ENCODE data around the gene TEAD4. TPM values are rescaled to one million over a fixed set of nuclear protein-coding genes. Genes with fewer than 3 reads are reported as not detected.
"Not testable (repeated sequence)": the region's sequence is repeated elsewhere in the genome, so short reads cannot be mapped to it uniquely, and the experiment has no call there.

TEAD4 gene
- total RNA-seq, 1 experiment from 2014 or later = 47.7 TPM

GRCh38 chr12:3061059-3061458, 101.9 kb downstream of the TEAD4 start:
- no peak for TF ChIP-seq CTCF (conservative IDR thresholded peaks at IDR 0.05)
- TF ChIP-seq EZH2 (IDR thresholded peaks at IDR 0.05; ENCODE audit: low read depth) = no peak
- BruUV-seq (replicated peaks) = no TSS peak
- peaks cover 59% of the 10 kb centered on the region for H3K27me3 ChIP-seq (ENCODE audit: insufficient read depth, low read depth)
- H4K20me1 ChIP-seq (ENCODE audit: insufficient read depth) = no peaks in the 10 kb centered on the region
- H3K4me3 ChIP-seq = no peak overlapping the region
- H3F3A ChIP-seq (ENCODE audit: insufficient read depth, low read depth) = no peaks in the 10 kb centered on the region
- peaks cover 10% of the 10 kb centered on the region for H3K4me1 ChIP-seq (replicated peaks; ENCODE audit: insufficient read depth)
- H3K27ac ChIP-seq = no peak overlapping the region
- ChIA-PET CTCF (no interaction called here), POLR2A (ENCODE audit: unreplicated experiment) (no interaction called here)
- no peak for DNase-seq
- H3K9me2 ChIP-seq (ENCODE audit: insufficient read depth) = no peaks in the 10 kb centered on the region
- no peak overlapping the region for H2AFZ ChIP-seq
- H3K9me3 ChIP-seq (ENCODE audit: insufficient read depth, low read depth) = peaks cover 8% of the 10 kb centered on the region; the same call in 1 of the 2 replicates
- intact Hi-C loops (cut with micrococcal nuclease; ENCODE audit: unreplicated experiment) = no loop called here
- H3K4me2 ChIP-seq = no peak overlapping the region
- H3K79me2 ChIP-seq (ENCODE audit: low read depth) = no peaks in the 10 kb centered on the region
- no peaks in the 10 kb centered on the region for H3K36me3 ChIP-seq (ENCODE audit: low read depth)

- no peaks in the 10 kb centered on the region for H3F3A ChIP-seq (ENCODE audit: insufficient read depth, low read depth)
- DNase-seq = no peak
- ChIA-PET POLR2A (ENCODE audit: unreplicated experiment) (no interaction called here), CTCF (no interaction called here)
- intact Hi-C loops (cut with micrococcal nuclease; ENCODE audit: unreplicated experiment) = no loop called here
- no peaks in the 10 kb centered on the region for H4K20me1 ChIP-seq (ENCODE audit: insufficient read depth)
- H3K4me2 ChIP-seq = no peak overlapping the region
- H2AFZ ChIP-seq = no peak overlapping the region
- H3K36me3 ChIP-seq (ENCODE audit: low read depth) = no peaks in the 10 kb centered on the region
- peaks cover 8% of the 10 kb centered on the region; the same call in 1 of the 2 replicates for H3K9me3 ChIP-seq (ENCODE audit: insufficient read depth, low read depth)
- peaks cover 53% of the 10 kb centered on the region for H3K27me3 ChIP-seq (ENCODE audit: insufficient read depth, low read depth)
- H3K79me2 ChIP-seq (ENCODE audit: low read depth) = no peaks in the 10 kb centered on the region
- no TSS peak for BruUV-seq (replicated peaks)
- no peak overlapping the region for H3K4me3 ChIP-seq
- H3K9me2 ChIP-seq (ENCODE audit: insufficient read depth) = no peaks in the 10 kb centered on the region
- no peak overlapping the region for H3K27ac ChIP-seq
- peaks cover 11% of the 10 kb centered on the region for H3K4me1 ChIP-seq (replicated peaks; ENCODE audit: insufficient read depth)
- no peak for TF ChIP-seq EZH2 (IDR thresholded peaks at IDR 0.05; ENCODE audit: low read depth)
- TF ChIP-seq CTCF (conservative IDR thresholded peaks at IDR 0.05) = no peak
Measured at GRCh38 chr12:3061501-3062215, 102.5 kb downstream of the TEAD4 start.

GRCh38 chr12:3065300-3065699, 106.1 kb downstream of the TEAD4 start:
- no TSS peak for BruUV-seq (replicated peaks)
- ChIA-PET CTCF (interaction anchor here (0.6 kb wide), 1 partner anchor 24 kb away, joined by 3 read pairs; no protein-coding TSS in a partner anchor), POLR2A (ENCODE audit: unreplicated experiment) (no interaction called here)
- TF ChIP-seq EZH2 (IDR thresholded peaks at IDR 0.05; ENCODE audit: low read depth) = no peak
- TF ChIP-seq CTCF (conservative IDR thresholded peaks at IDR 0.05) = no peak
- no peak overlapping the region for H2AFZ ChIP-seq
- no peaks in the 10 kb centered on the region for H3K9me2 ChIP-seq (ENCODE audit: insufficient read depth)
- H3F3A ChIP-seq (ENCODE audit: insufficient read depth, low read depth) = no peaks in the 10 kb centered on the region
- H3K4me3 ChIP-seq = no peak overlapping the region
- no peaks in the 10 kb centered on the region for H4K20me1 ChIP-seq (ENCODE audit: insufficient read depth)
- H3K79me2 ChIP-seq (ENCODE audit: low read depth) = no peaks in the 10 kb centered on the region
- intact Hi-C loops (cut with micrococcal nuclease; ENCODE audit: unreplicated experiment) = no loop called here
- peaks cover 8% of the 10 kb centered on the region; the same call in 1 of the 2 replicates for H3K9me3 ChIP-seq (ENCODE audit: insufficient read depth, low read depth)
- peak in 1 of 2 experiments; percentile 50 for DNase-seq
- H3K36me3 ChIP-seq (ENCODE audit: low read depth) = no peaks in the 10 kb centered on the region
- H3K4me2 ChIP-seq = 0 out of 2 replicates have a peak overlapping the region, but pooled peaks have one; percentile 12
- H3K27ac ChIP-seq = no peak overlapping the region
- H3K4me1 ChIP-seq (replicated peaks; ENCODE audit: insufficient read depth) = peaks cover 11% of the 10 kb centered on the region
- H3K27me3 ChIP-seq (ENCODE audit: insufficient read depth, low read depth) = peaks cover 36% of the 10 kb centered on the region

GRCh38 chr12:3065846-3066245, 106.6 kb downstream of the TEAD4 start:
- H3K79me2 ChIP-seq (ENCODE audit: low read depth); H3F3A ChIP-seq (ENCODE audit: insufficient read depth, low read depth); intact Hi-C loops (cut with micrococcal nuclease; ENCODE audit: unreplicated experiment); H4K20me1 ChIP-seq (ENCODE audit: insufficient read depth); H3K27ac ChIP-seq; H2AFZ ChIP-seq; POLR2A ChIA-PET (ENCODE audit: unreplicated experiment); H3K9me2 ChIP-seq (ENCODE audit: insufficient read depth); BruUV-seq (replicated peaks); H3K4me3 ChIP-seq; H3K36me3 ChIP-seq (ENCODE audit: low read depth); H3K9me3 ChIP-seq (ENCODE audit: insufficient read depth, low read depth): not testable (repeated sequence)
- 0 out of 2 replicates have a peak overlapping the region, but pooled peaks have one; percentile 12 for H3K4me2 ChIP-seq
- peak in 1 of 2 experiments; percentile 56 for DNase-seq
- CTCF ChIA-PET = interaction anchor here (0.6 kb wide), 2 partner anchors 24 to 354 kb away, joined by 3 to 8 read pairs; no protein-coding TSS in a partner anchor
- peaks cover 11% of the 10 kb centered on the region for H3K4me1 ChIP-seq (replicated peaks; ENCODE audit: insufficient read depth)
- peaks cover 31% of the 10 kb centered on the region for H3K27me3 ChIP-seq (ENCODE audit: insufficient read depth, low read depth)

Measured in PC-9 (cell line).